ENCODE measurements around the gene CTIF. TPM values are rescaled to one million over a fixed set of nuclear protein-coding genes. Genes with fewer than 3 reads are reported as not detected.

The CTIF gene
- total RNA-seq, 1 donor = 65.9 TPM

DNA sequence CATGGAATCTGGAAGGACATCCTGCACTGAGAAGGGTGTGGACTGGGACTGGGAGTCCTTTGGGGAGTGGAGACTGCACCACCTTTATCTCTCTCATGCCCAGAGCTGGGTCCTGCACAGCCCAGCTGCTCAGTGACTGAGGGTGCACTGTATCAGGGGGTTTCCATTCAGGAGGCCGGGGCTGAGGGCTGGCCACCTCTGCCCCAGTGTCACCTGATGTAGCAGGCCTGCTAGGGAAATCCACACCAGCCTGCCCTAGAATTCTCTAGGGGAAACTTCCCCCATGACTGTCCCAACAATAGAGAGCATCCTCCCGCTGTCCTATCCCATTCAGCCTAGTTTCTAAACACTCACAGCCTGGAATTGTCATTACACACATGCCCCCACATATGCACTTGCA is 116.7 kb downstream of the CTIF start:
- no peak overlapping the region for H3K4me2 ChIP-seq (ENCODE audit: insufficient read depth, low read length)
- H4K20me1 ChIP-seq (ENCODE audit: insufficient read depth, low read length) = peaks cover 45% of the 10 kb centered on the region
- TF ChIP-seq, protein P1, sequence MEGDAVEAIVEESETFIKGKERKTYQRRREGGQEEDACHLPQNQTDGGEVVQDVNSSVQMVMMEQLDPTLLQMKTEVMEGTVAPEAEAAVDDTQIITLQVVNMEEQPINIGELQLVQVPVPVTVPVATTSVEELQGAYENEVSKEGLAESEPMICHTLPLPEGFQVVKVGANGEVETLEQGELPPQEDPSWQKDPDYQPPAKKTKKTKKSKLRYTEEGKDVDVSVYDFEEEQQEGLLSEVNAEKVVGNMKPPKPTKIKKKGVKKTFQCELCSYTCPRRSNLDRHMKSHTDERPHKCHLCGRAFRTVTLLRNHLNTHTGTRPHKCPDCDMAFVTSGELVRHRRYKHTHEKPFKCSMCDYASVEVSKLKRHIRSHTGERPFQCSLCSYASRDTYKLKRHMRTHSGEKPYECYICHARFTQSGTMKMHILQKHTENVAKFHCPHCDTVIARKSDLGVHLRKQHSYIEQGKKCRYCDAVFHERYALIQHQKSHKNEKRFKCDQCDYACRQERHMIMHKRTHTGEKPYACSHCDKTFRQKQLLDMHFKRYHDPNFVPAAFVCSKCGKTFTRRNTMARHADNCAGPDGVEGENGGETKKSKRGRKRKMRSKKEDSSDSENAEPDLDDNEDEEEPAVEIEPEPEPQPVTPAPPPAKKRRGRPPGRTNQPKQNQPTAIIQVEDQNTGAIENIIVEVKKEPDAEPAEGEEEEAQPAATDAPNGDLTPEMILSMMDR (IDR thresholded peaks at IDR 0.05; ENCODE audit: extremely low read depth, low read depth, low read length) = no peak
- no peak for DNase-seq (ENCODE audit: insufficient read length, low spot score, missing footprints)
- no peak overlapping the region for H3K4me3 ChIP-seq (ENCODE audit: insufficient read depth, low read length)
- no peak overlapping the region for H2AFZ ChIP-seq (ENCODE audit: low read length)
- no peaks in the 10 kb centered on the region for H3K27me3 ChIP-seq (ENCODE audit: insufficient read depth, low read length)
- peaks cover 11% of the 10 kb centered on the region for H3K4me1 ChIP-seq (ENCODE audit: insufficient read depth, low read length)
- no peaks in the 10 kb centered on the region for H3K9me3 ChIP-seq (ENCODE audit: low read depth, low read length)
- no peaks in the 10 kb centered on the region for H3K36me3 ChIP-seq (ENCODE audit: insufficient read depth, low read length)
- peaks cover 24% of the 10 kb centered on the region for H3K79me2 ChIP-seq (ENCODE audit: insufficient read depth, low read length)
- H3K27ac ChIP-seq (ENCODE audit: low read depth, low read length) = no peak overlapping the region

DNA sequence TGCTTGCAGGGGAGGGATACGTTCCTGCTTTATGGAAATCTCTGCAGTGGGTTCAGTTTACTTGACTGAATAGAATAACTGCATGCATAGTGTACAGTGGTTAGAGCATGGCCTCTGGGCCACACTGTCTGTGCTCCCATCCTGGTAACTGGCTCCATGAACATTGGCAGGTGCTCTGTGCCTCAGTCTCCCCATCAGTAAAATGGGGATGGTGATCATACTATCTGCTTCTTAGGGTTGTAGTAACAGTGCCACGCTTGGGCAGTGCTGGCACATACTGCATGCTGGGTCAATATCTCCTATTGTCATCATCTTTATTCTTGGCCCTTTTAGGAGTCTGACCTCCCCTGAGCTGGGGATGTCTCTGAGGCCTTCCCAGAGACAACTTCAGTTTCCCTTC is 117.3 kb downstream of the CTIF start:
- H3K4me1 ChIP-seq (ENCODE audit: insufficient read depth, low read length) = peaks cover 16% of the 10 kb centered on the region
- no peaks in the 10 kb centered on the region for H3K9me3 ChIP-seq (ENCODE audit: low read depth, low read length)
- no peak overlapping the region for H3K27ac ChIP-seq (ENCODE audit: low read depth, low read length)
- no peak for DNase-seq (ENCODE audit: insufficient read length, low spot score, missing footprints)
- peaks cover 51% of the 10 kb centered on the region for H4K20me1 ChIP-seq (ENCODE audit: insufficient read depth, low read length)
- H3K79me2 ChIP-seq (ENCODE audit: insufficient read depth, low read length) = peaks cover 24% of the 10 kb centered on the region
- no peaks in the 10 kb centered on the region for H3K36me3 ChIP-seq (ENCODE audit: insufficient read depth, low read length)
- H3K27me3 ChIP-seq (ENCODE audit: insufficient read depth, low read length) = no peaks in the 10 kb centered on the region
- H3K4me2 ChIP-seq (ENCODE audit: insufficient read depth, low read length) = no peak overlapping the region
- TF ChIP-seq, protein P1 (IDR thresholded peaks at IDR 0.05; ENCODE audit: extremely low read depth, low read depth, low read length) = no peak
- H3K4me3 ChIP-seq (ENCODE audit: insufficient read depth, low read length) = no peak overlapping the region
- H2AFZ ChIP-seq (ENCODE audit: low read length) = no peak overlapping the region

DNA sequence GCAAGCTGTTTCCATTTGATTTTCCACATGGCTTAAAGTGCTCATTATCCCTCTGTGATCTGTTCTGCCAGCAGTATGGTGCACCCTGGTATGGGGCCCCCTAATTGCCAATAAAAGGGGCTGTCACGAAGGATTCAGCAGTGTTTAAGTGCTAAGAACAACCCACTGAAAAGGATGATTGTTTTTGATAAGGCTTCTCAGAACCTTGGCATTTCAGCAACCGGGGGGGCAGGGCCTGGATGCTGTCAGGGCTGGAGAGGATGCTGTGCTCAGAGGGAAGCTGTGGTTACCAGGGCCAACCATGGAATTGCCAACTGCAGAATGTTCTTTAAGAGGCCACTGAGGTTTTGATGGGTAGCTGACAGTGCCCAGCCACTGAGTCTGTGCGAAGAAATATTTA is 117.8 kb downstream of the CTIF start:
- no peak overlapping the region for H3K4me3 ChIP-seq (ENCODE audit: insufficient read depth, low read length)
- H4K20me1 ChIP-seq (ENCODE audit: insufficient read depth, low read length) = peaks cover 56% of the 10 kb centered on the region
- peaks cover 20% of the 10 kb centered on the region for H3K4me1 ChIP-seq (ENCODE audit: insufficient read depth, low read length)
- H3K79me2 ChIP-seq (ENCODE audit: insufficient read depth, low read length) = peaks cover 24% of the 10 kb centered on the region
- no peak overlapping the region for H3K4me2 ChIP-seq (ENCODE audit: insufficient read depth, low read length)
- TF ChIP-seq, protein P1 (IDR thresholded peaks at IDR 0.05; ENCODE audit: extremely low read depth, low read depth, low read length) = no peak
- H3K9me3 ChIP-seq (ENCODE audit: low read depth, low read length) = no peaks in the 10 kb centered on the region
- no peak overlapping the region for H3K27ac ChIP-seq (ENCODE audit: low read depth, low read length)
- DNase-seq (ENCODE audit: insufficient read length, low spot score, missing footprints) = peak; percentile 73
- H3K27me3 ChIP-seq (ENCODE audit: insufficient read depth, low read length) = no peaks in the 10 kb centered on the region
- H3K36me3 ChIP-seq (ENCODE audit: insufficient read depth, low read length) = no peaks in the 10 kb centered on the region
- no peak overlapping the region for H2AFZ ChIP-seq (ENCODE audit: low read length)

DNA sequence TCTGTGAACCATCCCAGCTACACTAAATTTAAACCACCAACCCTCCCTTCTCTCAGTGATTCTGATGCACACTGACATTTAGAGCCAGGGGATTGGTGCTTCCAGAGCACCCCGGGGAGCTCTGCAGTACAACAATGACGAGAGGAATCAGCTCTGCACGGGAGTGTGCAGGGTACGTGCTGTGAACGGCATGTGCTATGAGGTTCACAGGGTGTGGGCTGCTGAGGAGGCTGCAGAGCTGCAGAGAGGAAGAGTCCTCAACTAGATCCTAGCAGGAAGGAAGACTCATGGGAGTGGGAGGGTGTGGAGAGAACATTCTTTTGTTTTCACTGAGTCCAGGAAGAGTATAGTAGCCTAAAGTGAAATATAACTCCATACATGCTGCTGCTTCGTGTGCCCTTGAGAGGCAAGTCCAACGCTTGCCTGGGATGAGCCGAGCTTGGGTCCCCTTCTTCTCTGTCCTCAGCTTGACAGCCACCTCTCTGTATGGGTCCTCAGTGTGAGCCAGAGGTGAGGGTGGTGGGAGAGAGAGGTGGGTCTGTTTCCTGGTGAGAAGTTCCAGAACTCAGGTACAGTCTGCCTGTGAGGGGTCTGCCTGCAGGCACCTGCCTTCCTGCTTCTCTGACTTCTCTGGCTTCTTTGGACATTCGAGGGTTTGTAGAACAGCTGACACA is 118.8 kb downstream of the CTIF start:
- H3K4me3 ChIP-seq (ENCODE audit: insufficient read depth, low read length) = no peak overlapping the region
- no peak overlapping the region for H3K4me2 ChIP-seq (ENCODE audit: insufficient read depth, low read length)
- no peaks in the 10 kb centered on the region for H3K36me3 ChIP-seq (ENCODE audit: insufficient read depth, low read length)
- H3K79me2 ChIP-seq (ENCODE audit: insufficient read depth, low read length) = peaks cover 28% of the 10 kb centered on the region
- H3K27me3 ChIP-seq (ENCODE audit: insufficient read depth, low read length) = no peaks in the 10 kb centered on the region
- no peak overlapping the region for H2AFZ ChIP-seq (ENCODE audit: low read length)
- peaks cover 30% of the 10 kb centered on the region for H3K4me1 ChIP-seq (ENCODE audit: insufficient read depth, low read length)
- H3K27ac ChIP-seq (ENCODE audit: low read depth, low read length) = no peak overlapping the region
- peaks cover 64% of the 10 kb centered on the region for H4K20me1 ChIP-seq (ENCODE audit: insufficient read depth, low read length)
- H3K9me3 ChIP-seq (ENCODE audit: low read depth, low read length) = no peaks in the 10 kb centered on the region
- peak; percentile 45 for DNase-seq (ENCODE audit: insufficient read length, low spot score, missing footprints)
- TF ChIP-seq, protein P1 (IDR thresholded peaks at IDR 0.05; ENCODE audit: extremely low read depth, low read depth, low read length) = no peak
